Thymus (tissue), 11 donors: Measurements from ENCODE around the gene FMN1. TPM values are rescaled to one million over a fixed set of nuclear protein-coding genes. Genes with fewer than 3 reads are reported as not detected.

Source experiments
- DNase-seq, 9 donors: peaks; one replicate each; pipeline ENCODE4 v3.0.0-alpha.2; 2013; ENCODE audit warnings: low spot score in 9 of 9, low read depth in 6 of 9, missing footprints in 1 of 9
- H3K27ac ChIP-seq, 2 donors: one replicate each; pipeline ENCODE4 v1.5.1; 2013; ENCODE audit warnings: control low read depth in 1 of 2, low read depth in 1 of 2, low read length in 1 of 2, mild to moderate bottlenecking in 1 of 2, moderate library complexity in 1 of 2
- H3K27me3 ChIP-seq, 2 donors: one replicate each; pipeline ENCODE4 v1.5.1; 2013; ENCODE audit warnings: low read length in 1 of 2; ENCODE audit not compliant: control insufficient read depth in 2 of 2, insufficient read depth in 1 of 2
- H3K36me3 ChIP-seq, 2 donors: one replicate each; pipeline ENCODE4 v1.5.1; 2013; ENCODE audit warnings: low read length in 1 of 2, mild to moderate bottlenecking in 1 of 2, moderate library complexity in 1 of 2; ENCODE audit not compliant: control insufficient read depth in 2 of 2, insufficient read depth in 2 of 2
- H3K4me1 ChIP-seq, 2 donors: one replicate each; pipeline ENCODE4 v1.5.1; 2013; ENCODE audit warnings: low read length in 2 of 2; ENCODE audit not compliant: control insufficient read depth in 2 of 2, insufficient read depth in 2 of 2
- H3K4me3 ChIP-seq, 2 donors: one replicate each; pipeline ENCODE4 v1.5.1; 2013; ENCODE audit warnings: low read length in 2 of 2, control low read depth in 1 of 2, mild to moderate bottlenecking in 1 of 2
- H3K9me3 ChIP-seq, 2 donors: one replicate each; pipeline ENCODE4 v1.5.1; 2013; ENCODE audit warnings: low read length in 1 of 2, mild to moderate bottlenecking in 1 of 2; ENCODE audit not compliant: control insufficient read depth in 2 of 2, insufficient read depth in 1 of 2
- WGBS: extraction: QIAGEN DNeasy Blood & Tissue Kit; methylation state at CpG from one replicate; pipeline ENCODE4 v1.1.7; 2013; 5-methylcytosine and 5-hydroxymethylcytosine counted together
- polyA plus RNA-seq: library from polyadenylated mRNA; stranded (reverse); fragments of 200-250 nt; gene quantifications from one replicate; pipeline ENCODE4 v1.2.3, GENCODE V29; 2013
- total RNA-seq: library from RNA; stranded (reverse); fragments of 120-200 nt; gene quantifications from one replicate; pipeline ENCODE4 v1.2.4, GENCODE V29; 2013
- donor health status: healthy.

Gene FMN1
- total and polyA plus RNA-seq, 2 donors, result 2.6 to 24.8 TPM

GRCh38 chr15:32870240-32871033 lies 324.1 kb downstream of the FMN1 start:
- no peak overlapping the region for H3K4me3 ChIP-seq
- DNase-seq, result no peak
- 97% methylated on average over 14 of the region's 14 CpGs for WGBS

GRCh38 chr15:32869776-32870175 lies 324.7 kb downstream of the FMN1 start:
- no peaks in the 10 kb centered on the region for H3K27me3 ChIP-seq
- no peaks in the 10 kb centered on the region for H3K36me3 ChIP-seq
- H3K4me1 ChIP-seq, result no peaks in the 10 kb centered on the region
- H3K27ac ChIP-seq, result no peak overlapping the region
- H3K4me3 ChIP-seq, result no peak overlapping the region
- 65% methylated on average over 4 of the region's 4 CpGs for WGBS
- H3K9me3 ChIP-seq, result no peaks in the 10 kb centered on the region
- no peak for DNase-seq

More at GRCh38 chr15:32870240-32871033, 324.1 kb downstream of the FMN1 start:
- Histone ChIP-seq H3K4me1 (no peaks in the 10 kb centered on the region), H3K27ac (no peak overlapping the region), H3K9me3 (no peaks in the 10 kb centered on the region), H3K36me3 (no peaks in the 10 kb centered on the region), H3K27me3 (no peaks in the 10 kb centered on the region)

DNA sequence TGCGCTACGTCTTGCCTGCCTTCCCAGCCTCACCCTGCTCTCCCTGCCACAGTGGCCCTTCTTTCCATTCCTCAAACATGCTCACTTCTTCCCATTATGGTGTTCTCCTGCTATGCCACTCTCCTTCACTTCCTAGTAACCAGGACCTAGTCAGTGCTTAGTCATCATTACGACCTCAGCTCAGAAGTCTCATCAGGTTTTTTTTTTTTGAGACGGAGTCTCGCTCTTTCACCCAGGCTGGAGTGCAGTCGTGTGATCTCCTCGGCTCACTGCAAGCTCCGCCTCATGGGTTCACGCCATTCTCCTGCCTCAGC lies 327.2 kb downstream of the FMN1 start:
- no peak for DNase-seq
- Histone ChIP-seq H3K4me1 (no peaks in the 10 kb centered on the region), H3K4me3 (no peak overlapping the region), H3K36me3 (no peaks in the 10 kb centered on the region), H3K27me3 (no peaks in the 10 kb centered on the region), H3K9me3 (no peaks in the 10 kb centered on the region), H3K27ac (no peak overlapping the region)
- 74% methylated on average over 9 of the region's 9 CpGs for WGBS

DNA sequence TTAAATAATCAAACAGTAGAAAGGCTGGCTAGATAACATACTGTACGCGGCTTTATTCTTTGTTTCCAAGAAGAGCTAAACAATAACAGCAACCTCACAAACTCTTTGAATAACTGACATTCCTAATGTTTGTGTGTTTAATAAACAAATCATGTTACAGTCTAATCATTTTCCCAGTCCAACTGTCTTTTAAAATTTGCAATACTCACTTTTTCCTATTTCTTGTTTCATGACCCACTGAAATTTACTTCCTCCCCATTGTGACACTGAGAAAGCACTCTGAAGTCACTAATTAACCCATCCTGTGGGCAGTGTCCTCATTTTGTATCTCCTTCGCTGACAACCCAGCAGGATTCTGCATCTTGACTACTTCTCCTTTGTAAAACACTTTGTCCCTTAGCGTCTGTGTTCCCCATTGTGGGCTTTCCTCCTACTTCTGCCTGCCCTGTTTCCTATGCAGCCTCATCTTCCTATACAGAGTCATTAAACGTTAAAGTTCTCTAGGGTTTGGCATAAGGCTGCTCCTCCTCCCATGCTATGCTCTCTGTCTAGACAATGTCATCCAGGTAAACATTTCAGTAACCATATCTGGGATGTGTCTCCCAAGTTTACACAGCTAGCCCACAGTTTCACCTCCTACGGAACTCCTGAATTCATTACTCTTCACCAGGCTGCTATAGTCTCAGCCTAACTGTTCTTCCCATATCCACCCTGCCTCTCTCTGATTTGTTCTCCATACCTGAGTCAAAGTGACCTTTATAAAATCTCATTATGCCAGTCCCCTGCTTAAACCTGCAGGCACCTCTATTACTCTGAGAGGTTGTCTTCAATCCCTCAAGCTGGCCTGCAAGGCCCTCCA lies 327.8 kb downstream of the FMN1 start:
- Histone ChIP-seq H3K36me3 (no peaks in the 10 kb centered on the region), H3K4me3 (no peak overlapping the region), H3K4me1 (peaks cover 0 to 3% of the 10 kb centered on the region in 2 donors), H3K27me3 (no peaks in the 10 kb centered on the region), H3K9me3 (no peaks in the 10 kb centered on the region), H3K27ac (no peak overlapping the region)
- 72% methylated on average over 6 of the region's 6 CpGs for WGBS
- DNase-seq, result no peak

GRCh38 chr15:32864841-32865240 lies 329.7 kb downstream of the FMN1 start:
- Histone ChIP-seq H3K27me3 (no peaks in the 10 kb centered on the region), H3K4me1 (peaks cover 0 to 3% of the 10 kb centered on the region in 2 donors), H3K9me3 (no peaks in the 10 kb centered on the region), H3K36me3 (no peaks in the 10 kb centered on the region), H3K4me3 (no peak overlapping the region), H3K27ac (no peak overlapping the region)
- 97% methylated on average over 3 of the region's 3 CpGs for WGBS
- no peak for DNase-seq

DNA sequence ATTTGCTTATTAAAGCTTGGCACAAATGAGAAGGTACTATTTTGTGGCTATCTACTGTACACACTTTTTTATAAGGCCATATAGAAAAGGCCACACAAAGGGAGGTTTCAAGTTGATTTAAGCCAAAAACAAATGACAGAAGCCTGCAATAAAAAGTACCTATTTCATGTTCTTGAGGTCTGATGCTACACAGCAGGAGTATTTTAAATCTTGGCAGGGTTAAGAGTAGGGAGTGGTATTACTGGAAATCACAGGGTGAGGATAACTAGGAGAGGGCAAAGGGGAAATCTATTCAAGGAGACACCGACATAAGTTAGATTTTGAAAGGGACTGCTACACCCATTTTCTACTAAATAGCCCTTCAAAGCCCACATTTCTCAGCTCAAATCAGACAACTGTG lies 330.5 kb downstream of the FMN1 start:
- H3K4me3 ChIP-seq, result no peak overlapping the region
- no peak overlapping the region for H3K27ac ChIP-seq
- H3K9me3 ChIP-seq, result no peaks in the 10 kb centered on the region
- WGBS, result 98% methylated on average over 1 of the region's 1 CpG
- DNase-seq, result no peak
- peaks cover 0 to 3% of the 10 kb centered on the region in 2 donors for H3K4me1 ChIP-seq
- no peaks in the 10 kb centered on the region for H3K36me3 ChIP-seq
- no peaks in the 10 kb centered on the region for H3K27me3 ChIP-seq

DNA sequence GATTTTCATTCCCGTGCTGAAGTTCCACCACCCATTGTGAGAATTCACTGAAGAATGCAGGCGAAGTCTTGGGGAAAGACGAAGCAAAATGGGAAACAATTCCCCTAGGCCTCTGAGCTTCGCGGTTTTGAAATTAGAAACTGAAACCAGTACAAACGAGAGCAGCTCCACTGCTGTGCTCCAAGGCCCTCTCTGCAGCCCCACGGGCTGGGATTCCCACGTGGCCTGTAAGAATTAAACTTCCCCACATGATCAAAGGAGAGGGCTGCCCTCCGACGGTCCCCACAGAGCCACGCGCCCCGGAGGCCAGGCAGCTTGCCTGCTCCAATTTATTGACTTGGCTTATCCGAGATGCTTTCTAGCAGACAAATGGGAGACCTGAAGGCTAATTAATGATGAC lies 332.8 kb downstream of the FMN1 start:
- no peaks in the 10 kb centered on the region for H3K9me3 ChIP-seq
- DNase-seq, result peak in 3 of 9 donors; percentile 7 to 29 (median 8)
- 66% methylated on average over 14 of the region's 14 CpGs for WGBS
- no peak overlapping the region for H3K4me3 ChIP-seq
- no peaks in the 10 kb centered on the region for H3K36me3 ChIP-seq
- H3K4me1 ChIP-seq, result peaks cover 0 to 3% of the 10 kb centered on the region in 2 donors
- H3K27ac ChIP-seq, result peak overlapping the region in 1 of 2 donors; percentile 26
- no peaks in the 10 kb centered on the region for H3K27me3 ChIP-seq

GRCh38 chr15:32861174-32861573 lies 333.3 kb downstream of the FMN1 start:
- Histone ChIP-seq H3K27ac (no peak overlapping the region), H3K9me3 (no peaks in the 10 kb centered on the region), H3K27me3 (no peaks in the 10 kb centered on the region), H3K4me3 (no peak overlapping the region), H3K4me1 (peaks cover 0 to 3% of the 10 kb centered on the region in 2 donors), H3K36me3 (no peaks in the 10 kb centered on the region)
- DNase-seq, result no peak
- WGBS, result 96% methylated on average over 5 of the region's 5 CpGs

DNA sequence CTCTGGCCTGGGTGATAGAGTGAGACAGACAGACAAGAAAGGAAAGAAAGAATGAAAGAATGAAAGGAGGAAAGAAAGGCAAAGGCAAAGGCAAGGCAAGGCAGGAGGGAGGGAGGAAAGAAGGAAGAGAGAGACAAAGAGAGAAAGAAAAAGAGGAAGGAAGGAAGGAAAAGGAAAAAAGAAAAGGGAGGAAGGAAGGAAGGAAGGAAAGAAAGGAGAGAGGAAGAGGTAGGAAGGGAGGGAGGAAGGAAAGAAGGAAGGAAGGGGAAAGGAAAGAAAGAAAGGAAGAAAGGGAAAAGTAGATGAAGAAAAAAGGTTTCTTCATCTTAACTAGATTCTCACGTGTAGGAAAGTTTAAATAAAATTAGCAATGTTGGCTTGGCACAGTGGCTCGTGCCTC lies 334.5 kb downstream of the FMN1 start:
- H3K4me3 ChIP-seq, result no peak overlapping the region
- no peaks in the 10 kb centered on the region for H3K36me3 ChIP-seq
- 99% methylated on average over 2 of the region's 2 CpGs for WGBS
- H3K27ac ChIP-seq, result no peak overlapping the region
- H3K4me1 ChIP-seq, result peaks cover 0 to 3% of the 10 kb centered on the region in 2 donors
- H3K27me3 ChIP-seq, result no peaks in the 10 kb centered on the region
- DNase-seq, result no peak
- H3K9me3 ChIP-seq, result no peaks in the 10 kb centered on the region
